ENCODE data around the gene FTO. TPM values are rescaled to one million over a fixed set of nuclear protein-coding genes. Genes with fewer than 3 reads are reported as not detected.

Gene FTO

Small RNA genes within 50 kb of the gene (small RNA-seq; reads per million reads assigned to genes)
- gene AC007347.2 (ENCODE audit: insufficient read depth), result not detected

Measured in neuronal stem cell (in vitro differentiated cells).